GM19023 (cell line): Measurements from ENCODE around the gene PARP1.
"Not testable (repeated sequence)": the region's sequence is repeated elsewhere in the genome, so short reads cannot be mapped to it uniquely, and the experiment has no call there.

Experiments
- ATAC-seq: cut with Tn5 transposase; IDR thresholded peaks from one replicate; pipeline ENCODE4 v1.9.1; 2021; ENCODE audit warnings: mild to moderate bottlenecking, moderate library complexity; ENCODE audit not compliant: unreplicated experiment

The PARP1 gene

GRCh38 chr1:226407497-226408284 is at the start of gene PARP1:
Gene PARP1 (minus strand): TSS chr1:226408093. CDS start chr1:226407929, 164 bp downstream.
- ATAC-seq, result peak; percentile 79

- ATAC-seq, result no peak
These were observed 49.4 kb upstream of the PARP1 start for GRCh38 chr1:226457307-226457712.

GRCh38 chr1:226455843-226456242 is 48.0 kb upstream of the PARP1 start:
- no peak for ATAC-seq

- ATAC-seq, result no peak
These were observed 46.5 kb upstream of the PARP1 start for GRCh38 chr1:226454349-226454748.

- ATAC-seq, result no peak
These were observed 45.3 kb upstream of the PARP1 start for GRCh38 chr1:226453015-226453704.

- ATAC-seq, result no peak
These were observed 42.8 kb upstream of the PARP1 start for GRCh38 chr1:226450688-226451087.

GRCh38 chr1:226449823-226450222 is 41.9 kb upstream of the PARP1 start:
- no peak for ATAC-seq

- no peak for ATAC-seq
These were observed 40.2 kb upstream of the PARP1 start for GRCh38 chr1:226447932-226448665.

GRCh38 chr1:226446094-226446493 is 38.2 kb upstream of the PARP1 start:
- ATAC-seq, result no peak

GRCh38 chr1:226444901-226445300 is 37.0 kb upstream of the PARP1 start:
- peak; percentile 99 for ATAC-seq

GRCh38 chr1:226443439-226443838 is 35.5 kb upstream of the PARP1 start:
- ATAC-seq, result no peak

- ATAC-seq, result no peak
These were observed 35.1 kb upstream of the PARP1 start for GRCh38 chr1:226443033-226443432.

GRCh38 chr1:226441629-226442028 is 33.7 kb upstream of the PARP1 start:
- no peak for ATAC-seq

- ATAC-seq, result no peak
These were observed 32.6 kb upstream of the PARP1 start for GRCh38 chr1:226440512-226440911.

- no peak for ATAC-seq
These were observed 30.1 kb upstream of the PARP1 start for GRCh38 chr1:226438007-226438406.

GRCh38 chr1:226436855-226437491 is 29.1 kb upstream of the PARP1 start:
- ATAC-seq, result no peak

- no peak for ATAC-seq
These were observed 28.6 kb upstream of the PARP1 start for GRCh38 chr1:226436472-226436854.

GRCh38 chr1:226433341-226433720 is 25.4 kb upstream of the PARP1 start:
- ATAC-seq, result no peak

GRCh38 chr1:226432586-226433340 is 24.9 kb upstream of the PARP1 start:
- ATAC-seq, result no peak

GRCh38 chr1:226431898-226432297 is 24.0 kb upstream of the PARP1 start:
- not testable (repeated sequence) for ATAC-seq
